Lower leg skin (tissue), 4 donors: ENCODE results near the gene NAA38. TPM values are rescaled to one million over a fixed set of nuclear protein-coding genes. Genes with fewer than 3 reads are reported as not detected.

ENCODE experiments used
- DNase-seq, 2 donors: peaks; one replicate each; pipeline ENCODE4 v3.0.0-alpha.2; 2019; ENCODE audit warnings: low spot score in 2 of 2
- H3K4me3 ChIP-seq: fragments of 200-600 bp; sonication (generic); 2 replicates; pipeline ENCODE4 v1.5.1; 2017; ENCODE audit warnings: mild to moderate bottlenecking, low read depth; ENCODE audit not compliant: poor library complexity, severe bottlenecking
- POLR2A ChIP-seq, 2 donors: fragments of 450-650 bp; IDR thresholded peaks; one replicate each; pipeline ENCODE4 v1.6.1; 2016 to 2017; ENCODE audit warnings: antibody characterized with exemption in 2 of 2, mild to moderate bottlenecking in 1 of 2, moderate library complexity in 1 of 2
- WGBS, 2 donors: methylation state at CpG; one replicate each; pipeline ENCODE4 v1.1.5; 2018; 5-methylcytosine and 5-hydroxymethylcytosine counted together
- intact Hi-C: fragments of 100-400 bp; cut with DNase I; formaldehyde crosslinking; loops from one replicate; pipeline ENCODE4 v1.15.0; 2023; ENCODE audit warnings: low total_unique reads
- total RNA-seq, 4 donors: library from RNA; depleted of rRNA; stranded (reverse); fragments of >200 nt; gene quantifications; one replicate each; pipeline ENCODE4 v1.1.0, GENCODE V29; 2016
- TF ChIP-seq, protein P1 (sequence below), 3 donors: fragments of 450-650 bp; IDR thresholded peaks; one replicate each; pipeline ENCODE4 v1.5.1; 2016; ENCODE audit warnings: antibody characterized with exemption in 3 of 3, mild to moderate bottlenecking in 3 of 3, moderate library complexity in 2 of 3

The NAA38 gene
- total RNA-seq, 4 donors from 2014 or later: 56.8 to 101 (median 91.3) TPM

DNA sequence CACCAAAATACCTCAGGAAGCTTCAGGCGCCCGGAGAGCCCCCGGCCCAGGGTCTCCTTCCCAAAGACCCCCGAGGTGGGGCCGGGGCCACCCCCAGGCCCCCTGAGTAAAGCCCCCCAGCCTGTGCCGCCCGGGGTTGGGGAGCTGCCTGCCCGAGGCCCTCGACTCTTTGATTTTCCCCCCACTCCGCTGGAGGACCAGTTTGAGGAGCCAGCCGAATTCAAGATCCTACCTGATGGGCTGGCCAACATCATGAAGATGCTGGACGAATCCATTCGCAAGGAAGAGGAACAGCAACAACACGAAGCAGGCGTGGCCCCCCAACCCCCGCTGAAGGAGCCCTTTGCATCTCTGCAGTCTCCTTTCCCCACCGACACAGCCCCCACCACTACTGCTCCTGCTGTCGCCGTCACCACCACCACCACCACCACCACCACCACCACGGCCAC, 9.2 kb downstream of the NAA38 start:
- no peak for DNase-seq
- intact Hi-C loops: no loop called here
- 86 to 88% methylated on average over 16 to 18 of the region's 20 CpGs for WGBS, 2 donors
- no peak for TF ChIP-seq POLR2A (IDR thresholded peaks at IDR 0.05)
- TF ChIP-seq, protein P1, sequence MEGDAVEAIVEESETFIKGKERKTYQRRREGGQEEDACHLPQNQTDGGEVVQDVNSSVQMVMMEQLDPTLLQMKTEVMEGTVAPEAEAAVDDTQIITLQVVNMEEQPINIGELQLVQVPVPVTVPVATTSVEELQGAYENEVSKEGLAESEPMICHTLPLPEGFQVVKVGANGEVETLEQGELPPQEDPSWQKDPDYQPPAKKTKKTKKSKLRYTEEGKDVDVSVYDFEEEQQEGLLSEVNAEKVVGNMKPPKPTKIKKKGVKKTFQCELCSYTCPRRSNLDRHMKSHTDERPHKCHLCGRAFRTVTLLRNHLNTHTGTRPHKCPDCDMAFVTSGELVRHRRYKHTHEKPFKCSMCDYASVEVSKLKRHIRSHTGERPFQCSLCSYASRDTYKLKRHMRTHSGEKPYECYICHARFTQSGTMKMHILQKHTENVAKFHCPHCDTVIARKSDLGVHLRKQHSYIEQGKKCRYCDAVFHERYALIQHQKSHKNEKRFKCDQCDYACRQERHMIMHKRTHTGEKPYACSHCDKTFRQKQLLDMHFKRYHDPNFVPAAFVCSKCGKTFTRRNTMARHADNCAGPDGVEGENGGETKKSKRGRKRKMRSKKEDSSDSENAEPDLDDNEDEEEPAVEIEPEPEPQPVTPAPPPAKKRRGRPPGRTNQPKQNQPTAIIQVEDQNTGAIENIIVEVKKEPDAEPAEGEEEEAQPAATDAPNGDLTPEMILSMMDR (IDR thresholded peaks at IDR 0.05): no peak
- H3K4me3 ChIP-seq: no peak overlapping the region

DNA sequence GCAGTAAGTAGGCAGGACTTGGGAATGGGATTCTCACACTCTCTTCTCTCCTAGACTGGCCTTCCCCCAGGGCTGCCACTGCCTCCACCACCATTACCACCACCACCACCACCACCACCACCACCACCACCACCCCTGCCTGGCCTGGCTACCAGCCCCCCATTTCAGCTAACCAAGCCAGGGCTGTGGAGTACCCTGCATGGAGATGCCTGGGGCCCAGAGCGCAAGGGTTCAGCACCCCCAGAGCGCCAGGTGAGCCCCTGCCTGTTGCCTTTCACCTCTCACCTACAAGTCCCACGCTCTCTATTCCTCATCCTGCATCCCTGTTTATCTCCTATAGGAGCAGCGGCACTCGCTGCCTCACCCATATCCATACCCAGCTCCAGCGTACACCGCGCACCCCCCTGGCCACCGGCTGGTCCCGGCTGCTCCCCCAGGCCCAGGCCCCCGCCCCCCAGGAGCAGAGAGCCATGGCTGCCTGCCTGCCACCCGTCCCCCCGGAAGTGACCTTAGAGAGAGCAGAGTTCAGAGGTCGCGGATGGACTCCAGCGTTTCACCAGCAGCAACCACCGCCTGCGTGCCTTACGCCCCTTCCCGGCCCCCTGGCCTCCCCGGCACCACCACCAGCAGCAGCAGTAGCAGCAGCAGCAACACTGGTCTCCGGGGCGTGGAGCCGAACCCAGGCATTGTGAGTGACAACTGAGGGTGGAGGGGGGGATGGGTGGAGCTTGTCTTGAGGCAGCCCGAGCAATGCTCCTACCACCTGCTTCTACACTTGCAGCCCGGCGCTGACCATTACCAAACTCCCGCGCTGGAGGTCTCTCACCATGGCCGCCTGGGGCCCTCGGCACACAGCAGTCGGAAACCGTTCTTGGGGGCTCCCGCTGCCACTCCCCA, 10.3 kb downstream of the NAA38 start:
- intact Hi-C loops: no loop called here
- peak; percentile 13 to 80 for DNase-seq
- no peak overlapping the region for H3K4me3 ChIP-seq

DNA sequence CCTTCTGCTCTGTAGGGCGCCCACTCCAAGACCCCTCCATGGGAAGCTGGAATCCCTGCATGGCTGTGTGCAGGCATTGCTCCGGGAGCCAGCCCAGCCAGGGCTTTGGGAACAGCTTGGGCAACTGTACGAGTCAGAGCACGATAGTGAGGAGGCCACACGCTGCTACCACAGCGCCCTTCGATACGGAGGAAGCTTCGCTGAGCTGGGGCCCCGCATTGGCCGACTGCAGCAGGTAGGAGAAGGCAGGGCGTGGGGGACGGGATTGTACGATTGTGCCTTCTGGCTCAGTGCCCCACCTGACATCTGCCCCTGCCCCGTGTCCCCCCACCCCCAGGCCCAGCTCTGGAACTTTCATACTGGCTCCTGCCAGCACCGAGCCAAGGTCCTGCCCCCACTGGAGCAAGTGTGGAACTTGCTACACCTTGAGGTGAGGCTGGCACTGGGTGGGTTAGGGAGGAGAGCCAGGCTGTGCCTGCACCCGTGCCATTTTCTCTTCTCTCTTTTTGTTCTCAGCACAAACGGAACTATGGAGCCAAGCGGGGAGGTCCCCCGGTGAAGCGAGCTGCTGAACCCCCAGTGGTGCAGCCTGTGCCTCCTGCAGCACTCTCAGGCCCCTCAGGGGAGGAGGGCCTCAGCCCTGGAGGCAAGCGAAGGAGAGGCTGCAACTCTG, 11.2 kb downstream of the NAA38 start:
- no peak for TF ChIP-seq POLR2A (IDR thresholded peaks at IDR 0.05)
- TF ChIP-seq, protein P1 (IDR thresholded peaks at IDR 0.05): no peak
- 80 to 90% methylated on average over 18 to 22 of the region's 22 CpGs for WGBS, 2 donors
- H3K4me3 ChIP-seq: no peak overlapping the region
- intact Hi-C loops: no loop called here
- peak; percentile 12 to 82 for DNase-seq

More for the DNA sequence above, 10.3 kb downstream of the NAA38 start:
- WGBS, 2 donors: 88 to 90% methylated on average over 23 to 34 of the region's 34 CpGs
- TF ChIP-seq, protein P1 (IDR thresholded peaks at IDR 0.05): no peak
- no peak for TF ChIP-seq POLR2A (IDR thresholded peaks at IDR 0.05)

DNA sequence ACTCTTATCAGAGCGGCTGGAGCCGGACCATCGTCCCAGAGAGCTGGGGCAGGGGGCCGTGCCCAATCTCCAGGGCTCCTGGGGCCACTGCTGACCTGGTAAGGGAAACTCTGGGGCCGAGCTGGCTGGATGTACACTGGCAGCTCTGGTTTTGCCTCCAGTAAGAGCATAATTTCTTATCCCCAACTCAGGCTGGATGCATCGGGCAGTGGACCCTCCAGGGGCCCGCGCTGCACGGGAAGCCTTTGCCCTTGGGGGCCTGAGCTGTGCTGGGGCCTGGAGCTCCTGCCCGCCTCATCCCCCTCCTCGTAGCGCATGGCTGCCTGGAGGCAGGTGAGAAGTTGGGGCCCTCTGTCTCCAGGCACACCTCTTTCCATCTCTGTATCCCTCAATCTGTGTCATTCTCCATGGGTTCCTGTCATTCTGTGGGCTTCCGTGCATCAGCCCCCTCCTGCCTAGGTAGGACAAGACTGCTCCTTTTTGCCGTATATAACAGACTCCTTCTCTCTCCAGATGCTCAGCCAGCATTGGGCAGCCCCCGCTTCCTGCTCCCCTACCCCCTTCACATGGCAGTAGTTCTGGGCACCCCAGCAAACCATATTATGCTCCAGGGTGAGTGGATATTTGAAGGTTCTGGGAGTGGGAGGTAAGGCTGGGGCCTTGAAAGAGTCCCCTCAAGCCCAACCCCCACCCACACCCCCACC, 11.8 kb downstream of the NAA38 start:
- TF ChIP-seq, protein P1 (IDR thresholded peaks at IDR 0.05): no peak
- TF ChIP-seq POLR2A (IDR thresholded peaks at IDR 0.05): no peak
- peak in 1 of 2 donors; percentile 17 for DNase-seq
- no peak overlapping the region for H3K4me3 ChIP-seq
- intact Hi-C loops: no loop called here
- WGBS, 2 donors: 72 to 78% methylated on average over 14 to 15 of the region's 15 CpGs

GRCh38 chr17:7844292-7845154, 12.8 kb downstream of the NAA38 start:
- intact Hi-C loops: no loop called here
- peak overlapping the region; percentile 55 for H3K4me3 ChIP-seq
- 1% methylated on average over 48 to 54 of the region's 71 CpGs for WGBS, 2 donors
- DNase-seq: peak; percentile 90 to 97
- TF ChIP-seq, protein P1 (IDR thresholded peaks at IDR 0.05): no peak
- TF ChIP-seq POLR2A (IDR thresholded peaks at IDR 0.05): no peak
